ENCODE measurements around the gene NUP214.
"Not testable (repeated sequence)": the region's sequence is repeated elsewhere in the genome, so short reads cannot be mapped to it uniquely, and the experiment has no call there.

Gene NUP214

DNA sequence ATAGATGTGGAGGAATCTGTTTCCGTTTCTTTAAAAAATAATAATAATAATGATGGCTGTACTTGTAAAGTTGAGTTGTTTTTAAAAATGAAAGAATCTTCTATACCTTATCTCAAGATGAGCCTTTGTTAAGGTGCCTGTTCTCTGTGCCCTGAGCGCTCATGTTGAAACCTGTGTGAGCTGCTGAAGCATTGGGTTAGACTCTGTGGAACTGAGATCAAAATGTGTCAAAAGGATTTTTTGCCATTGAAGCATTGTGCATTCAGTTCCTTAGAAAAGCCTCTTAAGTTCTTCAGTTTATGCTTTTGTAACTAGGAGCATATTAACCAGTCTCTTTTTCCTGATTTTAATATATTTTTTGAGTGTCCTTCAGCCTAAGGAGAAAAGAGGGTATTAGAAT, 67.7 kb downstream of the NUP214 start:
- no peak for DNase-seq (ENCODE audit: low read depth in 3 of 3)

DNA sequence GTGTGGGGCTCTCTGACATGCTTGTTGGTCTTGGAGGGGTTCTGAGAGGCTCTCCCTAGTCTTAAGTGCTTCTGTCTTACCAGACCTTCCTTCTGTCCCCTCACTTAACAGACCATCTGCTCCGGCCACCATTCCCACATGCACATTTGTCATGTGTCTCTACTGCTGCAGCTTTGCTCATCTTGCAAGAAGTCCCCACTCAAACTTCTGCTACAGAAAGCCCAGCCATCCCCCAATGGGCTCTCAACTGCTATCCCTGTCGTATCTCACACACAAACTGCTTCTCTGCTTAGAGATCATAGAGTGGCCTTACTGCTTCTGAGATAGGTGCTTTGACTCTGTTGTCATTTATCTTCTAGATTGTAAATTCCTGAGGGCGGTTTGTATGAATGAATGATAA, 69.4 kb downstream of the NUP214 start:
- DNase-seq (ENCODE audit: low read depth in 3 of 3), result no peak

DNA sequence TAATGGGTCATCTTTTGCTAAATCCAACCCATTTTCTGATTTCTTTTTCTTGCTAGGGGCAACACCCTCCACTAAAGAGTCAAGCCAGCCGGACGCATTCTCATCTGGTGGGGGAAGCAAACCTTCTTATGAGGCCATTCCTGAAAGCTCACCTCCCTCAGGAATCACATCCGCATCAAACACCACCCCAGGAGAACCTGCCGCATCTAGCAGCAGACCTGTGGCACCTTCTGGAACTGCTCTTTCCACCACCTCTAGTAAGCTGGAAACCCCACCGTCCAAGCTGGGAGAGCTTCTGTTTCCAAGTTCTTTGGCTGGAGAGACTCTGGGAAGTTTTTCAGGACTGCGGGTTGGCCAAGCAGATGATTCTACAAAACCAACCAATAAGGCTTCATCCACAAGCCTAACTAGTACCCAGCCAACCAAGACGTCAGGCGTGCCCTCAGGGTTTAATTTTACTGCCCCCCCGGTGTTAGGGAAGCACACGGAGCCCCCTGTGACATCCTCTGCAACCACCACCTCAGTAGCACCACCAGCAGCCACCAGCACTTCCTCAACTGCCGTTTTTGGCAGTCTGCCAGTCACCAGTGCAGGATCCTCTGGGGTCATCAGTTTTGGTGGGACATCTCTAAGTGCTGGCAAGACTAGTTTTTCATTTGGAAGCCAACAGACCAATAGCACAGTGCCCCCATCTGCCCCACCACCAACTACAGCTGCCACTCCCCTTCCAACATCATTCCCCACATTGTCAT, 72.0 kb downstream of the NUP214 start:
- no peak for DNase-seq (ENCODE audit: low read depth in 3 of 3)

DNA sequence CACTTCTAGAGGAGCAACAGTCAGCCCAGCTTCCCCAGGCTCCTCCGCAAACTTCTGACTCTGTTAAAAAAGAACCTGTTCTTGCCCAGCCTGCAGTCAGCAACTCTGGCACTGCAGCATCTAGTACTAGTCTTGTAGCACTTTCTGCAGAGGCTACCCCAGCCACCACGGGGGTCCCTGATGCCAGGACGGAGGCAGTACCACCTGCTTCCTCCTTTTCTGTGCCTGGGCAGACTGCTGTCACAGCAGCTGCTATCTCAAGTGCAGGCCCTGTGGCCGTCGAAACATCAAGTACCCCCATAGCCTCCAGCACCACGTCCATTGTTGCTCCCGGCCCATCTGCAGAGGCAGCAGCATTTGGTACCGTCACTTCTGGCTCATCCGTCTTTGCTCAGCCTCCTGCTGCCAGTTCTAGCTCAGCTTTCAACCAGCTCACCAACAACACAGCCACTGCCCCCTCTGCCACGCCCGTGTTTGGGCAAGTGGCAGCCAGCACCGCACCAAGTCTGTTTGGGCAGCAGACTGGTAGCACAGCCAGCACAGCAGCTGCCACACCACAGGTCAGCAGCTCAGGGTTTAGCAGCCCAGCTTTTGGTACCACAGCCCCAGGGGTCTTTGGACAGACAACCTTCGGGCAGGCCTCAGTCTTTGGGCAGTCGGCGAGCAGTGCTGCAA, 72.8 kb downstream of the NUP214 start:
- DNase-seq (ENCODE audit: low read depth in 3 of 3), result no peak

GRCh38 chr9:131201856-131202255, 76.5 kb downstream of the NUP214 start:
- no peak for DNase-seq (ENCODE audit: low read depth in 3 of 3)

- peak in 1 of 3 donors; percentile 3 for DNase-seq (ENCODE audit: low read depth in 3 of 3)
Measured at GRCh38 chr9:131203431-131204218, 78.2 kb downstream of the NUP214 start.

DNA sequence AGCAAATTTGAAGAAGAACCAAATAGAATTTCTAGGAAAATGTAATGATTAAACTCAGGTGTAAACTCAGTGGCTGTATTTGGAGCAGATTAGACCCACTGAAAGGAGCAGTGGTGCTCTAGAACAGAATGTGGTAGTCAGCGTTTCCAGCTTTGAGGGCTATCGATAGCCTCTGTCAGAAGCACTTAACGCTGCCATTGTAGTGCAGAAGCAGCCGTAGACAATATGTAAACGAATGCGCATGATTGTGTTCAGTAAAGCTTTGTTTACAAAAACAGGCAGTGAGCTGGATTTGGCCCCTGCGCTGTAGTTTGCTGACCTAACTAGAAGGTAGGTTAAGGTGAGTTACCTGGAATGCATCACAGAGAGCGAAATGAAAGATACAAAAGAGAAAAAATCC, 78.9 kb downstream of the NUP214 start:
- DNase-seq (ENCODE audit: low read depth in 3 of 3), result no peak

DNA sequence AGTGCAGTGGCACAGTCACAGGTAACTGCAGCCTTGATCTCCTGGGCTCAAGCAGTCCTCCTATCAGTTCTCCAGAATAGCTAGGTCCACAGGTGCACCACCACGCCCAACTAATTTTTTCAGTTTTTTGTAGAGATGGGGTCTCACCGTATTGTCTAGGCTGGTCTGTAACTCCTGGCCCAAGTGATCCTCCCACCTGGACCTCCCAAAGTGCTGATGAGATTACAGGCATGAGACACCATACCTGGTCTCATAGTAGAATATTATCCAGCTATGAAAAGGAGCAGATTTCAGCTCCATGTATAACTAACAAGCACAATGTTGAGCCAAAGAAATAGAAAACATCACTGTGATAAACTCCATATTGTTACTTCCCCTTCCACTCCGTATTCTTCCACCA, 81.1 kb downstream of the NUP214 start:
- DNase-seq (ENCODE audit: low read depth in 3 of 3), result no peak

DNA sequence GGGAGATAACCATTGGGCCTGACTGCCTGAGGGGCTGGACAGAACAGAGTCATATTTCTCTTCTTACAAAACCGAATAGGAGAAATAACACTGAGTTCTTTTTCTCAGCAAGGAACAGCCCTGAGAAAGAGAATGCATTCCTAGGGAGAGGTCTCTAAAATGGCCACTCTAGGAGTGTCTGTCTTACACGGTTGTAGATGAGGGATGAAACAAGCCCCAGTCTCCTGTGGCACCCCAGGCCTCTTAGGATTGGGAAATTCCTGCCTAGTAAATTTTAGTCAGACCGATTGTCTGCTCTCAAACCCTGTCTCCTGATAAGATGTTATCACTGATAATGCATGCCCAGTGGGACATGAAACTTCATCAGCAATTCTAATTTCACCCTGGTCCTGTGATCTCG, 86.5 kb downstream of the NUP214 start:
- not testable (repeated sequence) for DNase-seq (ENCODE audit: low read depth in 3 of 3)

GRCh38 chr9:131214286-131214856, 89.0 kb downstream of the NUP214 start:
- DNase-seq (ENCODE audit: low read depth in 3 of 3), result no peak

DNA sequence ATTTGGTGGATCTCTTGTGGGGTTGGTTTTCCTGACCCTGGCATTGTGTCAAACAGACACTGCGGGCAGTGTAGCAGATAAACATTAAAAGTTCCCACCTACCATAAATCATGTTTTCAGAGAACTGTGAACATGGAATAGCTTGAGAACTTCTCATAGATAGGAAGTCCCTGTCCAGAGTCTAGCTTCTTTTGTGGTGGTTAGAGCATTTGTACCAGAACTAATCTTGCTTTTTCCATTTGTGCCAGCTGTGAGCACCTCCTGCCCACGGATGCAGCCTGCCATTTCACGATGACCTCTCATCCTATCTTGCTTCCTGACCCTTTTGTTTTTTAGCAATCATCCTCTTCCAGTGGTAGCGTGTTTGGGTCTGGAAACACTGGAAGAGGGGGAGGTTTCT, 89.5 kb downstream of the NUP214 start:
- DNase-seq (ENCODE audit: low read depth in 3 of 3), result no peak

GRCh38 chr9:131216806-131217205, 91.4 kb downstream of the NUP214 start:
- DNase-seq (ENCODE audit: low read depth in 3 of 3), result no peak

DNA sequence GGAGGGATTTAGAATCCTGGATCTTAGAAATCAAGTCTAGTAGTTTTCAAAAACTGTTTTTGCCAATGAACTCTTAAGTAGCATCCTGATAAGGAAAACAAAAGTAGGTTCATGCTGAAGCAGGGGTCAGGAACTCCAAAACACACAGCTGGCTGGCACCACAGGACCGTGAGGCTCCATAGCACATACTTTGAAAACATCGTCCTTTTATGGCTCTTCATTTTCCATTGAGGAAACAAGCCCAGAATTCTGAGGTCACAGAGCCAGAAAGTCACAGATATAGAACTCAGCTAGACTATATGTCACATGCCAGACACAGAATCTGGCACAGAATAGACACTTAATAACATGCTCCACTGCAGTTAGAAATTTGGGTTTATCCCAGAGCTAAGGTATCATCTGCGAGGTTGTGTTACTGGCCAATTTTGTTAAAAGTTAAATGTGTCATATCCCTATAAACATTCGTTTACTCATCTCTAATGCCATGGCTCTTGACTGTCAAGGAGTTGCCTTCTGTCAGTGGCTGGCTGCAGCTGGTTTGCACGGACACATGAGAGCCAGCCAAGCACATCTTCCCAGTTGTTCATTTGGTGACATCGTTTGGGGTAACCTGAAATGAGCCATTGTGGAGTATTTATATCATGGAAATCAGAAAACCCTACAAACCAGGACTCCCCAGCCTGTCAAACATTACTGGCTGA, 92.1 kb downstream of the NUP214 start:
- no peak for DNase-seq (ENCODE audit: low read depth in 3 of 3)

- no peak for DNase-seq (ENCODE audit: low read depth in 3 of 3)
Measured at GRCh38 chr9:131218370-131218769, 93.0 kb downstream of the NUP214 start.

- DNase-seq (ENCODE audit: low read depth in 3 of 3), result no peak
Measured at GRCh38 chr9:131220485-131220884, 95.1 kb downstream of the NUP214 start.

GRCh38 chr9:131222460-131222859, 97.1 kb downstream of the NUP214 start:
- DNase-seq (ENCODE audit: low read depth in 3 of 3), result no peak

GRCh38 chr9:131226226-131226625, 100.8 kb downstream of the NUP214 start:
- DNase-seq (ENCODE audit: low read depth in 3 of 3), result no peak

DNA sequence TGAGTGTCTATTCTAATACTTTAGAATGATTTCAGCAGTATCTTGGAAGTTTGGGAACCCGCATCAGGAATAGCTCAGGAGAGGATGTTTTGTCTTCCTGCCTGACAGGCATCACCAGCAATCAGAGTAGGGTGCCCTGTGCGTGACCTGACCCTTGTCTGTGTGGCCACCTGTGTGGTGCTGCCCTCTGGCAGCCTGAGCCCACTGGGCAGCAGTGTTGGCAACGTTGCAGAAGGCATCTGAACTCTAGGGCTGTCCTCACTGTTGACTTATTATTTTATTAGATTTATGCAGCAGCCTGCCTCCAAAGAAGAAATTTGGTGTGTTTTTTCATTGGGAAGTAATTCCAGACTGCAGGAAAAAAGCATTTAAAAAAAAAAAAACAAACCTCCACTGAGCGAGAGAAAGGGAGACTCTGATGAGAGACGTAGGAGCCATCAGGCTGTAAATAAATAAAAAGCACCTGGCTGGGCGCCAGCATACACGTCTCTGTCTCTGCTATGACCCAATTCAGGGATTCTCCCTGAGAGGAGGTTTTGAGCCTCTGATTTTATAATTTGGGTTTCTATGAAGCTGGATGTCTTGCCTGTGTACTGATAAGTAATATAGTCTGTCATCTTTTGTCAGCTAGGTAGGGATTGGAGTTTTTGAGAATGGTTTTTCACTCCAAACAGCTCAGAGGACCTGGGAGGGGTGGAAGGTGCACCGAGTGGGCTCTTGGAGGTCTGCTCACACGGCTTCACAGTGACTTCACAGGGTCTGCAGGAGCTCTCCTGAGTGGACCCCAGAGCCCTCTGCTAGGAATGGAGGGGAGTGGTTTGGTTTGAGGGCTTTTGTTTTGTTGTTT, 101.9 kb downstream of the NUP214 start:
- no peak for DNase-seq (ENCODE audit: low read depth in 3 of 3)

DNA sequence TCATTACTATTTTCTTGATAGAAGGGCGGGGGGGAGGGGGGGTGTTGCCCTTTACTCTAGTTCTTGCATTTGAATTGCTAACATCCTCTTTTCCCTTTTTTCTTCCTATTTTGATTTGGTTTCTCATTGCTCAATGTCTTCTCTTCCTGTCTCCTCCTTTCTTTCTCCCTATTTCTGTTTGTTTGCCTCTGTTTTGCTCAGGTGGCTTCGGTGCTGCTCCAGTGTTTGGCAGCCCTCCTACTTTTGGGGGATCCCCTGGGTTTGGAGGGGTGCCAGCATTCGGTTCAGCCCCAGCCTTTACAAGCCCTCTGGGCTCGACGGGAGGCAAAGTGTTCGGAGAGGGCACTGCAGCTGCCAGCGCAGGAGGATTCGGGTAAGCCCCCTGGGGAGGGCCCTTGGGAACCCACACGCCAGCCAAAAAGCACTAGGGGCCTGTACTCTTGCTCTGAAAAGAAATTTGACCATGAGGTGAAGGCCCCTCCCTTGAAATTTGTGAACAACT, 102.6 kb downstream of the NUP214 start:
- DNase-seq (ENCODE audit: low read depth in 3 of 3), result no peak

GRCh38 chr9:131228988-131229387, 103.6 kb downstream of the NUP214 start:
- no peak for DNase-seq (ENCODE audit: low read depth in 3 of 3)

DNA sequence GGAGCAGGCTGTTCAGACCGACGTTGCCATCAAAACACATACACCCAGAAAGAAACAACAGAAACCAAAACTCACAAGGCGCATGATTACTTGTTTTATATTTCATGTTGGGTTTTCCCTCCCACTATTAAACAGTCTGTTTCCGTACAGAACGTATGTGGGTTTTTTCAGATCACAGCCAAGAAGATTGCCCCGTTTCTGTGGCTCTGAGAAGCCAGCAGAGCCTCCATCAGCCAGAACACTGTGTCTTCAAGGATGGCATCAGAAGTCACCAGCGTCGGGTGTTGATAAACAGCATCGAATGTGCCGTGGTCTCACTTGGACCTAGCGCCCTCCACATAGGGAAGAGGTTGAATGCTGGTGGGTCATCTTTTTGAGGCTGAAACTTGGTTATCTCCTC, 108.2 kb downstream of the NUP214 start:
- DNase-seq (ENCODE audit: low read depth in 3 of 3), result no peak
